Testis (tissue), 2 donors: ENCODE measurements around the gene C17orf78.
"Not testable (repeated sequence)": the region's sequence is repeated elsewhere in the genome, so short reads cannot be mapped to it uniquely, and the experiment has no call there.

Source experiments
- CTCF ChIP-seq, 3 experiments: fragments of 450-650 bp in 2 of 3; fragments of 200-600 bp in 1 of 3; sonication (generic) in 1 of 3; IDR thresholded peaks; one replicate each; pipeline ENCODE4 v1.5.1; 2016 to 2019; ENCODE audit warnings: antibody characterized with exemption in 3 of 3, mild to moderate bottlenecking in 2 of 3, moderate library complexity in 1 of 3
- POLR2A ChIP-seq: fragments of 450-650 bp; IDR thresholded peaks from one replicate; pipeline ENCODE4 v1.6.1; 2017; ENCODE audit warnings: antibody characterized with exemption, mild to moderate bottlenecking, moderate library complexity

- not testable (repeated sequence) for TF ChIP-seq CTCF (IDR thresholded peaks at IDR 0.05); POLR2A
These were observed 29.7 kb downstream of the C17orf78 start for GRCh38 chr17:37405522-37405921.
